HG03064 (cell line): ENCODE data around the gene CASKIN2.

Experiments used
- ATAC-seq: cut with Tn5 transposase; IDR thresholded peaks from one replicate; pipeline ENCODE4 v1.9.1; 2021; ENCODE audit warnings: low read depth; ENCODE audit not compliant: unreplicated experiment

CASKIN2 gene, protein sequence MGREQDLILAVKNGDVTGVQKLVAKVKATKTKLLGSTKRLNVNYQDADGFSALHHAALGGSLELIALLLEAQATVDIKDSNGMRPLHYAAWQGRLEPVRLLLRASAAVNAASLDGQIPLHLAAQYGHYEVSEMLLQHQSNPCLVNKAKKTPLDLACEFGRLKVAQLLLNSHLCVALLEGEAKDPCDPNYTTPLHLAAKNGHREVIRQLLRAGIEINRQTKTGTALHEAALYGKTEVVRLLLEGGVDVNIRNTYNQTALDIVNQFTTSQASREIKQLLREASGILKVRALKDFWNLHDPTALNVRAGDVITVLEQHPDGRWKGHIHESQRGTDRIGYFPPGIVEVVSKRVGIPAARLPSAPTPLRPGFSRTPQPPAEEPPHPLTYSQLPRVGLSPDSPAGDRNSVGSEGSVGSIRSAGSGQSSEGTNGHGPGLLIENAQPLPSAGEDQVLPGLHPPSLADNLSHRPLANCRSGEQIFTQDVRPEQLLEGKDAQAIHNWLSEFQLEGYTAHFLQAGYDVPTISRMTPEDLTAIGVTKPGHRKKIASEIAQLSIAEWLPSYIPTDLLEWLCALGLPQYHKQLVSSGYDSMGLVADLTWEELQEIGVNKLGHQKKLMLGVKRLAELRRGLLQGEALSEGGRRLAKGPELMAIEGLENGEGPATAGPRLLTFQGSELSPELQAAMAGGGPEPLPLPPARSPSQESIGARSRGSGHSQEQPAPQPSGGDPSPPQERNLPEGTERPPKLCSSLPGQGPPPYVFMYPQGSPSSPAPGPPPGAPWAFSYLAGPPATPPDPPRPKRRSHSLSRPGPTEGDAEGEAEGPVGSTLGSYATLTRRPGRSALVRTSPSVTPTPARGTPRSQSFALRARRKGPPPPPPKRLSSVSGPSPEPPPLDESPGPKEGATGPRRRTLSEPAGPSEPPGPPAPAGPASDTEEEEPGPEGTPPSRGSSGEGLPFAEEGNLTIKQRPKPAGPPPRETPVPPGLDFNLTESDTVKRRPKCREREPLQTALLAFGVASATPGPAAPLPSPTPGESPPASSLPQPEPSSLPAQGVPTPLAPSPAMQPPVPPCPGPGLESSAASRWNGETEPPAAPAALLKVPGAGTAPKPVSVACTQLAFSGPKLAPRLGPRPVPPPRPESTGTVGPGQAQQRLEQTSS (N-terminal part only)

DNA sequence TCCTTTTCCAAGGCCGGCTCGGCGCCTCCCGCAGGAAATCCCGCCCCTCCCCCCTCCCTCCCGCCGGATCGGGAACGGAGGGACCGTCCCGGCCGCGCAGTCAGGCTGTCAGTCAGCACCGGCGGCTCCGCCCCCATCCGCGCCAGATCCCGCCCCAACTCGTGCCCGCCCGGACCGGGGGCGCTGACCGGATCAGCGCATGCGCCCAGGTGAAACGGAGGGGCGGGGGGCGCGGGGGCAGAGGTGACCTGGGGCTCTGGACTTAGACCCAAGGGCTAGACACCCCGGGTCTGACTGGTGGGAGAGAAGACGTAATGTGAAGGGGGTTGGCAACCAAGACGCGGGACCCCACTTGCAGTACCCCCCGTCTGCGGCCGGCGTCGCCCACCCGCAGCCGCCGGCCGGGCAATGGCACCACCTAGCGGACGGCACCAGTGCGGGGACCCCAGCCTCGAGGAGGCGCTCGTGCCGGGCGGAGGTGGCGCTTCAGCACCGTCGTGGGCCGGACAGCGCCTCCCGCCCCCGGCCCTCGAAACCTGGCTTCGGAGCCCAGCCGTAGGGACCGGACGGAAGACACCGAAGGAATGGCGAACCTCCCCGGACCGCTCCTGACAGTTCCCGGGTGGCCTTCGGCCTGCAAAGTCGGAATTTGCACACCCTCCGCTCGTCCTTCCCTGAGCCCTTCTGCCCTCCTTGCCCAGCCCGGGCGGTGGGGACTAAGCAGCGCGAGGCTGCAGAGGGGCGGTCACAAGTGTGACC, at the start of gene CASKIN2:
Gene CASKIN2 (minus strand): TSS at position 42 of the 759 bp plus-strand sequence. CDS start 1,733 bp downstream, outside the sequence.
- peak; percentile 42 for ATAC-seq

- ATAC-seq, result no peak
Measured at GRCh38 chr17:75565066-75565465, 49.7 kb upstream of the CASKIN2 start.

DNA sequence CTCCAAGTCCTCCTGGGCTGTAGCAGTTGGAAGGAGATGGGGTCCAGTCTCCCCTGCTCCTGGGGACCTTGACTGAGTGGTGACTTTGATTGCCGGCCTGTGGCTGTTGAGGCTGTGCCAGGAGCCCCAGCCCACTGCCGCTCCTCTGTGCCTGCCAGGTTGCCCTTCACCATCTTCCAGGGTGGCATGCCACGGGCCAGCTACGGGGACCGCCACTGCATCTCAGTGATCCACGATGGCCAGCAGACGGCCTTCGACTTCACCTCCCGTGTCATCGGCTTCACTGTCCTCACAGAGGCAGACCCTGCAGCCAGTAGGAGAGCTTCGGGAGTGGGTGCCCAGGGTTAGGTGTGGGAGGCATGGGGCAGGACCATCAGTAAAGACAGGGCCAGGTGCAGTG, 48.9 kb upstream of the CASKIN2 start:
- ATAC-seq, result no peak

- no peak for ATAC-seq
Measured at GRCh38 chr17:75563063-75563758, 47.9 kb upstream of the CASKIN2 start.

DNA sequence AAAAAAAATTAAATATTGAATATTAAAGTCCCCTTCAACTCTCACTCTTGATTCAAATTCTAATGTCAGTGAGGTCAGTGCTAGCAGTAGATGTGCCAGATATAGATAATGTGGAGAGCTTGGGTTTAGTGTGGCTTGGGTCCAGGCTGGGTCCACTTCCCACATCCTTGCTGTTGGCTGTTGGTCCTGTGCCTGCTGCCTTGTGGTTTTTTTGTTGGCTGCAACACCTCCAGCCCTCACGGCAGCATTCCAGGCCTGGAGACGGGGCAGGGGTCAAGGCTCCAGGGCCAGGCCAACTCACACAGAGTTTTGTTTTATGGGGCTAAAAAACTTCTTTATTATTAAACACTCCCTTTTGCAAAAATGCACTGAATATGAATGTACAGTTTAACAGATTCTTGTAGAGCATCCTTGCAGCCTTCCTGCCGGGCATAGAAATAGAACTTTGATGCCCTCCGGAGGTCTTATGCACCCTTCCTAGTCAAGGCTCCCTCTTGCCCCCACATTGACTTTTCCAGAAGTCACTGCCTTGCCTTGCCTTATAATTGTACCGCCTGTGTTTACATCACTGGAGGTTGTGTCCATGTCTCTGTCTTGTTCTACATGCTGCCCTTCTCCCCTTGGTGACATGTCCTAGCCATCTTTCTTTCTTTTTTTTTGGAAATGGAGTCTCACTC, 46.7 kb upstream of the CASKIN2 start:
- ATAC-seq, result no peak

DNA sequence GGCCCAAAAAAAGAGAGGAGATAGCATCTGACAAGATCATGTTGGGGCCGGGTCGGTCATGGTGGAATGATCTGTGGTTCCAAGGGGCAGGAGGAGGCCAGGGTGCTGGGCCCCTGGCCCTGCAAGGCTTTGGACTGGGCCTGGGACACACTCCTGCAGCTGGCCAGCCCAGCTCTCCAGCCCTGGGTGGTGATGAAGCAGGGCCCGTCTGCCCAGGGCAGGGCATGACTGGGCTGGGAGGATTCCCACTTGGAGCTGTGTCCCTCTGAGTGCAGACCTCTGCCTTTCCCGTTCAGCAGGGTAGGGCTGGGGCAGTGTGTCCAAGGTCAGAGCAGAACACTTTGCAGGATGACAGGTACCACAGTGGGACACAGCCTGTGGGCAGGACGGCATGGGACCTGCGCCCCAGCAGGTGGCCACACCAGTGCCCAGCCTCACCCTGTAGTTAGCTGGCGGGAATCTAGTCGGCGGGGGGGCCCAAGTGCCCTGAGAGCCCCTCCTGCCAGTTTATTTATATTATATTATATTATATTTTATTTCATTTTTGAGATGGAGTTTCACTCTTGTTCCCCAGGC, 44.7 kb upstream of the CASKIN2 start:
- no peak for ATAC-seq

DNA sequence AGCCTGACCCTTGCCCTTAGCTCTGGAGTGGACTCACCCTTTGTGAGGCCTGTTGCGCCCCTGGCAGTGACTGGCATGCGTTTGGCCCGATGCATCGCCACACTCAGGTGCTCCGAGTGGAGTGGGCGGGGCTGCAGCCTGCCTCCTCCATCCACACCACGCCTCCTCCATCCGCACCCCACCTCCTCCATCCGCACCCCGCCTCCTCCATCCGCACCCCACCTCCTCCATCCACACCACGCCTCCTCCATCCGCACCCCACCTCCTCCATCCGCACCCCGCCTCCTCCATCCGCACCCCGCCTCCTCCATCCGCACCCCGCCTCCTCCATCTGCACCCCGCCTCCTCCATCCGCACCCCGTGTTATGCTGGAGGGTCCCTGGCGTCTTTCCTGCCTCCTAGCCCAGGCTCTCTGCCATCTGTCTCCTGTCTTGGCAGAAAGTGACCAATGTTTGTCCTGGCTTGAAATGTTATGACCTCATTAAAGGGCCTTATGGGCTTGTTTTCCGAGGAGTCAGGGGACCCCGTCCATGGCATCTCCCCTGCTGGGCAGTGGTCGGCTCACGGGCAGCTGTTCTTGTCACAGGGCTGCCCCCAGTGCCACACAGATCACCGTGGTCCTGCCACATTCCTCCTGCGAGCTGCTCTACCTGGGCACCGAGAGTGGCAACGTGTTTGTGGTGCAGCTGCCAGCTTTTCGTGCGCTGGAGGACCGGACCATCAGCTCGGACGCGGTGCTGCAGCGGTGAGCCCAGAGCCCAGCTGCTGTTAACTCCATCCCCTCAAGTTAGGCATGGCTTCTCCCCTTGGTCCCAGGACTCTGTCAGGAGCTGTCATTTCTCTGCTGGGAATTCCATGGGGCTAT, 43.6 kb upstream of the CASKIN2 start:
- no peak for ATAC-seq

DNA sequence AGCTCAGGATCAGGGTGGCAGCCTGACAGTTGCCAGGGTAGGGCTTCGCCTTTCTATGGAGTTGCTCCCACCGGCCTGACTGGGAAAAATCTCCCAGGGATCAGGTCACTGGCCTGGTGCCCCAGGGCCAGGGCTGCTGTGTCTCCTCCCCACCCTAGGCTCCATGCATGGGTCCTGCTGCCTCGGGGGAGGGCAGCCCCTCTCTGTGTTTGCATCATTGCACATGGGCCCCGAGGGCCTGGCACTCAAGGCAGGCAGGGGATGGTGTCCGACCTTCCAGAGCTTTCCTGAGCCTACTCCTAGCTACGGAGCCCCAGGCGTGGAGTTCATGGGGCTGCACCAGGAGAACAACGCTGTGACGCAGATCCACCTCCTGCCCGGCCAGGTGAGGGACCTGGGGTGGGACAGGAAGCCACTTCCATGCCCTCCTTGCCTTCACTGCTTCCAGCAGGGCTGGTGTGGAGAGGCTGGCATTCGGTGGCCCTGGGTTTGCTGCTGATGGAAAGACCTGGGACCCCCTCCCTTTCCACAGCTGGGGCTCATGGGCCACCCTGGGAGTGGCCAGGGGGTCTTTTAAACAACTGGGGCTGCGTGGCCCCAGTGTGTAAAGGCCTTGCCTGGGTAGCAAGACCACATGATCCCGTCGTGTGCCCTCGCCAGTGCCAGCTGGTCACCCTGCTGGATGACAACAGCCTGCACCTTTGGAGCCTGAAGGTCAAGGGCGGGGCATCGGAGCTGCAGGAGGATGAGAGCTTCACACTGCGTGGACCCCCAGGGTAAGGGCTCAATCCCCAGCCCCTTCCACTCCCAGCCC, 42.7 kb upstream of the CASKIN2 start:
- no peak for ATAC-seq

DNA sequence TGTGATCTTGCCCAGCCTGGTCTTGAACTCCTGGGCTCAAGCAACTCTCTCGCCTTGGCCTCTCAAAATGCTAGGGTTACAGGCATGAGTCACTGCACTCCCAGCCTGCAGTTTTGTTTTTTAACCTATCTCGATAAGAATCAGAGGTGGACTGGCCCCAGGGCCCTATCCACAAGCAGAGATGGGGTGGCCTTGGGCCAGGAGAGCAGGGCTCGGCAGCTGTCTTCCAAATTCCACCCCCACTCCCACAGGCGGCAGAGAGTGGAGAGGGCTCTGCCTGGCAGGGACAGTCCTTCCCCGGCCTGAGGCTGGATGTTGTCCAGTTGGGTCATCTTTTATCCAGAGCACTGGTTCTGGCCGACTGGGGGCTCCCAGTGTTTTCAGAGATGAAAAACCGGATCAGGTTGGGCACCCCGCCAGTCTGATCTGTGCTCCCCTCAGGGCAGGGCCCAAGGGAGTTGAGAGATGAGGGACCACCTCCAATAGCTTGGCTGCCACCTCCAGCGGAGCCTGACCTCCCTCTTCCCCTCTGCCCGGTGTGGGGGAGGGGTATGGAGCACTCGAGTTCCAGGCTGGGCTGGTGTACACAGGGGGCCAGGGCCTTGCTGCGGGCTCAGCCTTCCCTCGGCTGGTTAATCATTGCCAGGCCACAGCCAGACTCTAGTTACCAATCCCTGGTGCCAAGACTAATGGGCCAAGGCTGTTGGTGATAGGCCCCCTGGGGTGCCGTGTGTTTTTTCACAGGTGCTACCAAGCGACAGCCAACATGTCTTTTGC, 41.9 kb upstream of the CASKIN2 start:
- ATAC-seq, result no peak

- ATAC-seq, result no peak
Measured at GRCh38 chr17:75555679-75556153, 40.4 kb upstream of the CASKIN2 start.

- ATAC-seq, result no peak
Measured at GRCh38 chr17:75553295-75554110, 38.2 kb upstream of the CASKIN2 start.

GRCh38 chr17:75552425-75553294, 37.3 kb upstream of the CASKIN2 start:
- no peak for ATAC-seq

DNA sequence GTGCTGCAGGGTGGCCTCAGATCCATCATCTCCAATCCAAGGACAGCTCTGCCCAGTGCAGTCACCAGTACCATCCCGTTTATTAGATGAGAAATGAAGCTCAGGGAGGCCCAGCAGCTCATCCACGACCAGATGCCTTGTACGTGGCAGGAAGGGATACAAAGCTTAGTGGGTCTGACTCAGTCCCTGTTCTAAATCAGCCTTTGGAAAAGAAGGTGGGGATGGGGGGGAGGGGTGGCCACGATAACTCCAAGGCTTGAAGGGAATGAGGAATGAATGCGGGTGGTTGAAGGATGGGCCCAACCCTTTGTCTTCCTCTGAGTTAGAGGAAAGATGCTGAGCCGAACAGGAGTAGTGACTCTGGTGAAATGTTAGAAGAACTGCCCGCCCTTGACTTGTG, 35.9 kb upstream of the CASKIN2 start:
- no peak for ATAC-seq

DNA sequence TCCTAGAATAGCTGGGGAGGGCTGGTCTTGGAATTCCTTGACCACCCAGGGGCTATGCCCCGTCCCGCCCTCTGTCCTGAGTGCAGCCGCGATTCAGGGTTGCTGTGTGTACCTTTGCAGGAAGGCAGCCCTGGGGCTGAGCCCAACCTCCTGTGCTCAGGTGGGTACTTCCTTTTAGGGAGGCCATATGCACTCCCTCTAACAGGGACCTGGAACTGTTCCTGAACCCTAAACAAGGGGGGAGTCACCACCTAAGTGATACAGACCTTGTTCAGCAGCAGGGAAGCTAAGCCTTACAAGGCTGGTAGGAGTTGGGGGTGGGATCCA, 34.8 kb upstream of the CASKIN2 start:
- ATAC-seq, result no peak
